Ovary (tissue), 3 donors: ENCODE results near the gene TCF4.

Experiments
- CTCF ChIP-seq, 3 donors: fragments of 450-650 bp in 2 of 3; fragments of 200-600 bp in 1 of 3; IDR thresholded peaks; one replicate each; pipeline versions ENCODE4 v1.5.1 to v1.8.0; 2016 to 2022; ENCODE audit warnings: antibody characterized with exemption in 3 of 3, mild to moderate bottlenecking in 1 of 3
- EP300 ChIP-seq: sonication (generic); formaldehyde crosslinking; IDR thresholded peaks from one replicate; pipeline ENCODE4 v1.6.1; 2017; ENCODE audit warnings: antibody characterized with exemption
- POLR2A ChIP-seq: fragments of 450-650 bp; IDR thresholded peaks from one replicate; pipeline ENCODE4 v1.6.1; 2017; ENCODE audit warnings: antibody characterized with exemption, mild to moderate bottlenecking, moderate library complexity
- donor health status: DM: no; HTN: no; CAD: no.

GRCh38 chr18:55296778-55297177 is 291.2 kb downstream of the TCF4 start:
- no peak for TF ChIP-seq CTCF (IDR thresholded peaks at IDR 0.05)
- TF ChIP-seq POLR2A, result no peak
- TF ChIP-seq EP300, result no peak
